ENCODE measurements around the gene SH3PXD2B. TPM values are rescaled to one million over a fixed set of nuclear protein-coding genes. Genes with fewer than 3 reads are reported as not detected.

SH3PXD2B gene
- total RNA-seq, 1 donor from 2014 or later, result 81.1 TPM

DNA sequence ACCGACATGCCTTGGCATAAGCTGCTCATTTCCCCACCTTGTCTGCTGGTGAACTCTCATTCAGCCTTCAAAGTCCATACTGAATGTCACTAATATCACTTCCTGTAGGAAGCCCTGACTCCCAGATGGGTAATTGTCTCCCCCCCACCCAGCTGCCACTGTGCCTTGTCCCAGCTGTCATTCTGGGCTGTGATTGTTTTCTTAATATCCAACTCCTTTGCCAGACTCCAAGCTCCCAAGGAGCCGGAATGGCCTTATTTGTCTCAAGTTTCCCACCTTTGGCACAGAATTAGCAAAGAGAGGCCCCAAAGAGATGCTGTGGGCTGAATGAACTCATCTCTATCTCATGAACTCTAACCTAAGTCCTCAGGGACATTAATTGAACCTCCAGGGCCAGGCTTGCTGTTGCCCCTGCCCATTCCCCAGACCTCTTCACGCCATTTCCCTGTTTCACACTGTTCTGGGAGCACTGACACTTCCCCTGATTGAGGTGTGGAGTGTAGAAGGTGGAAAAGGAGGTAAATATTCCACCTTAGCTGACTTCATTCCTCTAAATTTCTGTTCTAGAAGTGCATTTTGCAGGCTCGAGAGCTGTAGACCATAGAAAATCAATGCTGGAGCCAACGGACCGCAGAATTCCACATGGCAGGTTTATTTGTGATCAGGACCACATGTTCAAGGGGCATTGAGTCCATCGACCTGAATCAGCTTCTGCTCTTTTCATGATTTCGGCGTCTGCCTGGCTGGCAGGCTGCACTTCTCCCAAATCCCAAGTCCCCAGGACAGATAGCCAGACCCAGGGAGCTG, 4.9 kb upstream of the SH3PXD2B start:
- TF ChIP-seq, protein P1, sequence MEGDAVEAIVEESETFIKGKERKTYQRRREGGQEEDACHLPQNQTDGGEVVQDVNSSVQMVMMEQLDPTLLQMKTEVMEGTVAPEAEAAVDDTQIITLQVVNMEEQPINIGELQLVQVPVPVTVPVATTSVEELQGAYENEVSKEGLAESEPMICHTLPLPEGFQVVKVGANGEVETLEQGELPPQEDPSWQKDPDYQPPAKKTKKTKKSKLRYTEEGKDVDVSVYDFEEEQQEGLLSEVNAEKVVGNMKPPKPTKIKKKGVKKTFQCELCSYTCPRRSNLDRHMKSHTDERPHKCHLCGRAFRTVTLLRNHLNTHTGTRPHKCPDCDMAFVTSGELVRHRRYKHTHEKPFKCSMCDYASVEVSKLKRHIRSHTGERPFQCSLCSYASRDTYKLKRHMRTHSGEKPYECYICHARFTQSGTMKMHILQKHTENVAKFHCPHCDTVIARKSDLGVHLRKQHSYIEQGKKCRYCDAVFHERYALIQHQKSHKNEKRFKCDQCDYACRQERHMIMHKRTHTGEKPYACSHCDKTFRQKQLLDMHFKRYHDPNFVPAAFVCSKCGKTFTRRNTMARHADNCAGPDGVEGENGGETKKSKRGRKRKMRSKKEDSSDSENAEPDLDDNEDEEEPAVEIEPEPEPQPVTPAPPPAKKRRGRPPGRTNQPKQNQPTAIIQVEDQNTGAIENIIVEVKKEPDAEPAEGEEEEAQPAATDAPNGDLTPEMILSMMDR (IDR thresholded peaks at IDR 0.05), result no peak
- DNase-seq (ENCODE audit: low spot score), result no peak
- peaks cover 4% of the 10 kb centered on the region for H3K36me3 Mint-ChIP-seq (ENCODE audit: low read depth)
- no peak overlapping the region for H3K4me3 Mint-ChIP-seq (ENCODE audit: unreplicated experiment)
- peaks cover 8% of the 10 kb centered on the region for H3K9me3 Mint-ChIP-seq (ENCODE audit: low read depth)
- no peak overlapping the region for H3K27ac Mint-ChIP-seq (ENCODE audit: unreplicated experiment)
- peaks cover 19% of the 10 kb centered on the region for H3K4me1 Mint-ChIP-seq (ENCODE audit: low read depth)
- no peaks in the 10 kb centered on the region for H3K27me3 Mint-ChIP-seq (ENCODE audit: low read depth)

DNA sequence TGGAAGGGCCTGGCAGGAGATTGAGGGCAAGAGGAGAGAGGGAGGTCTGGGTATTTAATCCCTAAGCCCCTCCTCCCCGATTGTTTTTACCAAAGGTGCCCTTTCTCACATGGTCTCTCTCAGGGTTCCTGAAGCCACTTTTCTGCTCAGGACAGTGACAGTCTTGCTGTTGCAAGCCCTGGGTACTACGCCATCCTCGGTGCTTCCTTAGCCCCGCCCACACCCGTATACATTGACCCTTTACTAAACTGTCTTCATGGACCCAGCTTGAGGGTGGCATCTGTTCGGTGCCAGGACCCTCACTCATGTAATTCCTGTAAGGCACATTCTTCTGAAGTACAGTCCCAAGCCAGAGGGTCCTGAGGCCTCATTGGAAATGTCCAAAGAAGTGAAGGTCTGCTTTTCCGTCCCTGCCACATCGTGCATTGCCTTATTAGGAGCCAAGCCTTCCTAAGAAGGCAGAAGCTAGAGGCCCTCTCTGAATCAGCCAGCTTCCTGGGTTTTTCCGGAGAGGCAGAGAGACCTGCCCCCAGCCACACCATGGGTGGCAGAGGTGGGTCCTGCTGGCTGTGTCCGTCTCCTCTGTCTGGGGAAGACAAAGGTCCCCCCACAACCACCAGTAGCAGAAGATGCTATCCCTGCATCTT, 1.9 kb upstream of the SH3PXD2B start:
- Mint-ChIP-seq H3K27ac (ENCODE audit: unreplicated experiment) (peak overlapping the region; percentile 80), H3K36me3 (ENCODE audit: low read depth) (peaks cover 4% of the 10 kb centered on the region), H3K9me3 (ENCODE audit: low read depth) (no peaks in the 10 kb centered on the region), H3K4me1 (ENCODE audit: low read depth) (peaks cover 41% of the 10 kb centered on the region), H3K4me3 (ENCODE audit: unreplicated experiment) (no peak overlapping the region), H3K27me3 (ENCODE audit: low read depth) (no peaks in the 10 kb centered on the region)
- TF ChIP-seq, protein P1 (IDR thresholded peaks at IDR 0.05), result no peak
- no peak for DNase-seq (ENCODE audit: low spot score)

DNA sequence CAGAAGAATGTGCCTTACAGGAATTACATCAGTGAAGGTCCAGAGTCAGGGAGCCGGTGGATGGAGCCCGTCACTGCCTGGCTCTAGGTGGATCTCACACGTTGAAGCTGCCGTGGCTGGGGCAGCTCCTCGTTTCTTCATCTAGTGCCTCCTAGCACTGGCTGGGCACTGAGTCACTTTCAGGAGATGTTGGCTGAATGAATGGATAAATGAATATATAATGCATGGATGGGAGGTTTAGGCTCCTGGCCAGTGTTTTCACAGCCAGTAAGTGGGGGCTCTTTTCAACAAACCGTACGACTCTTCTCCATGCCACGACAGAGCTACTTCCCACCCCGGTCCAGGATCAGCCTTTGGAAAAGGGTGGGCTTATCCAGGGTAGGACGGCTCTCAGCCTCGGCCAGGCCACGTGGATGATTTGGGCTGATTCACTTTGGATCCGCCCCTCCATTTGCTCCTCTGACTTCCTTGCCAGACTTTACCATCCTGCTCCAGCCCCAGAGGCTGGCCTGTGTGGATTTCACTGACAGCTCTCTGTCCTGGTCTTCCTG, 1.3 kb upstream of the SH3PXD2B start:
- Mint-ChIP-seq H3K27ac (ENCODE audit: unreplicated experiment) (peak overlapping the region; percentile 75), H3K4me1 (ENCODE audit: low read depth) (peaks cover 45% of the 10 kb centered on the region), H3K27me3 (ENCODE audit: low read depth) (no peaks in the 10 kb centered on the region), H3K9me3 (ENCODE audit: low read depth) (no peaks in the 10 kb centered on the region), H3K4me3 (ENCODE audit: unreplicated experiment) (peak overlapping the region; percentile 85), H3K36me3 (ENCODE audit: low read depth) (peaks cover 8% of the 10 kb centered on the region)
- DNase-seq (ENCODE audit: low spot score), result no peak
- TF ChIP-seq, protein P1 (IDR thresholded peaks at IDR 0.05), result no peak

DNA sequence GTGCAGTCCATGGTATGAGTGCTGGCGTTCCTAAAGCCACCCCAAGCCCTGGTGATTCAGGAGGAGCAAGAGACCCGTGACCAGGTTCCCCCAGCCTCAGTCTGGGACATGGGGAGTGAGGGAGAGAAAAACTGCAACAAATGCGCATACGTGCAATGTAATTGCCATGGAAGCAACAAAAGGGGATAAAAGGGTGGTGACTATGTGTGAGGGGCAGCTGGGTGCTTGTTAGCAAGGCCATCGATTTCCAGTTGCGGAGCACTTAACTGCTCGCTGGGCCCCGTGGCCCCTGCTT, 709 bp upstream of the SH3PXD2B start:
- H3K4me1 Mint-ChIP-seq (ENCODE audit: low read depth), result peaks cover 45% of the 10 kb centered on the region
- peak overlapping the region; percentile 85 for H3K27ac Mint-ChIP-seq (ENCODE audit: unreplicated experiment)
- H3K27me3 Mint-ChIP-seq (ENCODE audit: low read depth), result no peaks in the 10 kb centered on the region
- no peaks in the 10 kb centered on the region for H3K9me3 Mint-ChIP-seq (ENCODE audit: low read depth)
- peak overlapping the region; percentile 85 for H3K4me3 Mint-ChIP-seq (ENCODE audit: unreplicated experiment)
- H3K36me3 Mint-ChIP-seq (ENCODE audit: low read depth), result peaks cover 8% of the 10 kb centered on the region
- no peak for DNase-seq (ENCODE audit: low spot score)
- TF ChIP-seq, protein P1 (IDR thresholded peaks at IDR 0.05), result no peak

DNA sequence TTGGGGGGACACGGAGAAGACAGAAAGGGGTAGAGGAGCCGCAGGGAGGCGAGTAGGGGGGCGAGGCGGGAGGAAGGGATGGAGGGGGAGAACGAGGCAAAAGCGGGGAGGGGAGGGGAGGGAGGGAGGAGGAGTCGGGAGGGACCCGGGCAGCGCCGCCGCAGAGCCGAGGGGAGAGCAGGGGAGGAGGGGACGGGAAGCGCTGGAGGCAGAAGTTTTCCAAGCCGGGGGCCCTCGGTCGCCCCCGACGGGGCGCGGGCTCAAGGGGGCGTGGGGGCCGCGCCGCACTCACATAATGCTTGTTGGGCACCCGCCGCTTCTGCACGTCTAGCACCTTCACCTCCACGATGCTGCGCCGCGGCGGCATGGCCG, 353 bp downstream of the SH3PXD2B start:
- H3K4me3 Mint-ChIP-seq (ENCODE audit: unreplicated experiment), result peak overlapping the region; percentile 86
- H3K9me3 Mint-ChIP-seq (ENCODE audit: low read depth), result no peaks in the 10 kb centered on the region
- H3K4me1 Mint-ChIP-seq (ENCODE audit: low read depth), result peaks cover 45% of the 10 kb centered on the region
- TF ChIP-seq, protein P1 (IDR thresholded peaks at IDR 0.05), result no peak
- H3K27me3 Mint-ChIP-seq (ENCODE audit: low read depth), result no peaks in the 10 kb centered on the region
- peaks cover 10% of the 10 kb centered on the region for H3K36me3 Mint-ChIP-seq (ENCODE audit: low read depth)
- peak overlapping the region; percentile 96 for H3K27ac Mint-ChIP-seq (ENCODE audit: unreplicated experiment)
- no peak for DNase-seq (ENCODE audit: low spot score)
